Measurements from ENCODE around the gene SMPDL3A.
A peak's percentile ranks its signal among the peaks of the same experiment; 100 is the strongest.

Gene SMPDL3A

GRCh38 chr6:122749451-122750050 is 39.5 kb upstream of the SMPDL3A start:
- Histone ChIP-seq H3K4me1 (ENCODE audit: insufficient read depth, low read length) (peaks cover 27% of the 10 kb centered on the region), H3K36me3 (ENCODE audit: insufficient read depth, low read length) (no peaks in the 10 kb centered on the region), H3K4me2 (ENCODE audit: insufficient read depth, low read length) (no peak overlapping the region), H4K20me1 (ENCODE audit: insufficient read depth, low read length) (no peaks in the 10 kb centered on the region), H2AFZ (ENCODE audit: low read depth, low read length) (no peak overlapping the region), H3K79me2 (ENCODE audit: insufficient read depth, low read length) (no peaks in the 10 kb centered on the region), H3K9me3 (ENCODE audit: insufficient read depth, low read length, severe bottlenecking) (no peaks in the 10 kb centered on the region), H3K9ac (ENCODE audit: low read depth, low read length) (no peak overlapping the region), H3K27me3 (ENCODE audit: insufficient read depth, low read length, poor library complexity) (no peaks in the 10 kb centered on the region), H3K27ac (ENCODE audit: low read length) (no peak overlapping the region), H3K4me3 (ENCODE audit: low read depth in 1 of 2, low read length in 2 of 2) (no peak overlapping the region)
- no peak for DNase-seq
- no peak for ATAC-seq (ENCODE audit: insufficient read depth, low read depth)
- TF ChIP-seq CTCF (IDR thresholded peaks at IDR 0.05; ENCODE audit: borderline replicate concordance, extremely low read depth, low read length, poor library complexity, severe bottlenecking) (no peak), EZH2 (IDR thresholded peaks at IDR 0.05; ENCODE audit: borderline replicate concordance, low read depth, low read length, severe bottlenecking) (no peak)

GRCh38 chr6:122751326-122751725 is 37.7 kb upstream of the SMPDL3A start:
- peak overlapping the region; percentile 77 for H3K27ac ChIP-seq (ENCODE audit: low read length)
- no peaks in the 10 kb centered on the region for H3K79me2 ChIP-seq (ENCODE audit: insufficient read depth, low read length)
- H3K27me3 ChIP-seq (ENCODE audit: insufficient read depth, low read length, poor library complexity), result no peaks in the 10 kb centered on the region
- peak overlapping the region in 1 of 2 experiments; percentile 44; a peak in 2 of 4 replicates for H3K4me3 ChIP-seq (ENCODE audit: low read depth in 1 of 2, low read length in 2 of 2)
- peaks cover 27% of the 10 kb centered on the region for H3K4me1 ChIP-seq (ENCODE audit: insufficient read depth, low read length)
- peak overlapping the region; percentile 67 for H2AFZ ChIP-seq (ENCODE audit: low read depth, low read length)
- peak; percentile 96 for ATAC-seq (ENCODE audit: insufficient read depth, low read depth)
- peak; percentile 39 for DNase-seq
- H3K4me2 ChIP-seq (ENCODE audit: insufficient read depth, low read length), result peak overlapping the region; percentile 63
- no peaks in the 10 kb centered on the region for H3K36me3 ChIP-seq (ENCODE audit: insufficient read depth, low read length)
- TF ChIP-seq CTCF (IDR thresholded peaks at IDR 0.05; ENCODE audit: borderline replicate concordance, extremely low read depth, low read length, poor library complexity, severe bottlenecking), result no peak
- H3K9me3 ChIP-seq (ENCODE audit: insufficient read depth, low read length, severe bottlenecking), result no peaks in the 10 kb centered on the region
- no peaks in the 10 kb centered on the region for H4K20me1 ChIP-seq (ENCODE audit: insufficient read depth, low read length)
- peak overlapping the region; percentile 43 for H3K9ac ChIP-seq (ENCODE audit: low read depth, low read length)

GRCh38 chr6:122752459-122752858 is 36.6 kb upstream of the SMPDL3A start:
- H3K4me3 ChIP-seq (ENCODE audit: low read depth in 1 of 2, low read length in 2 of 2), result no peak overlapping the region
- no peak overlapping the region; the same call in 1 of the 2 replicates for H2AFZ ChIP-seq (ENCODE audit: low read depth, low read length)
- peaks cover 27% of the 10 kb centered on the region for H3K4me1 ChIP-seq (ENCODE audit: insufficient read depth, low read length)
- no peaks in the 10 kb centered on the region for H3K79me2 ChIP-seq (ENCODE audit: insufficient read depth, low read length)
- H3K27me3 ChIP-seq (ENCODE audit: insufficient read depth, low read length, poor library complexity), result no peaks in the 10 kb centered on the region
- H3K27ac ChIP-seq (ENCODE audit: low read length), result no peak overlapping the region
- no peaks in the 10 kb centered on the region for H4K20me1 ChIP-seq (ENCODE audit: insufficient read depth, low read length)
- H3K9me3 ChIP-seq (ENCODE audit: insufficient read depth, low read length, severe bottlenecking), result no peaks in the 10 kb centered on the region
- no peaks in the 10 kb centered on the region for H3K36me3 ChIP-seq (ENCODE audit: insufficient read depth, low read length)
- no peak overlapping the region for H3K9ac ChIP-seq (ENCODE audit: low read depth, low read length)
- no peak for TF ChIP-seq EZH2 (IDR thresholded peaks at IDR 0.05; ENCODE audit: borderline replicate concordance, low read depth, low read length, severe bottlenecking)
- no peak for TF ChIP-seq CTCF (IDR thresholded peaks at IDR 0.05; ENCODE audit: borderline replicate concordance, extremely low read depth, low read length, poor library complexity, severe bottlenecking)
- no peak for ATAC-seq (ENCODE audit: insufficient read depth, low read depth)
- DNase-seq, result no peak
- H3K4me2 ChIP-seq (ENCODE audit: insufficient read depth, low read length), result no peak overlapping the region

Measured in DND-41 (cell line).